ENCODE measurements around the gene ZBTB46.

The ZBTB46 gene

DNA sequence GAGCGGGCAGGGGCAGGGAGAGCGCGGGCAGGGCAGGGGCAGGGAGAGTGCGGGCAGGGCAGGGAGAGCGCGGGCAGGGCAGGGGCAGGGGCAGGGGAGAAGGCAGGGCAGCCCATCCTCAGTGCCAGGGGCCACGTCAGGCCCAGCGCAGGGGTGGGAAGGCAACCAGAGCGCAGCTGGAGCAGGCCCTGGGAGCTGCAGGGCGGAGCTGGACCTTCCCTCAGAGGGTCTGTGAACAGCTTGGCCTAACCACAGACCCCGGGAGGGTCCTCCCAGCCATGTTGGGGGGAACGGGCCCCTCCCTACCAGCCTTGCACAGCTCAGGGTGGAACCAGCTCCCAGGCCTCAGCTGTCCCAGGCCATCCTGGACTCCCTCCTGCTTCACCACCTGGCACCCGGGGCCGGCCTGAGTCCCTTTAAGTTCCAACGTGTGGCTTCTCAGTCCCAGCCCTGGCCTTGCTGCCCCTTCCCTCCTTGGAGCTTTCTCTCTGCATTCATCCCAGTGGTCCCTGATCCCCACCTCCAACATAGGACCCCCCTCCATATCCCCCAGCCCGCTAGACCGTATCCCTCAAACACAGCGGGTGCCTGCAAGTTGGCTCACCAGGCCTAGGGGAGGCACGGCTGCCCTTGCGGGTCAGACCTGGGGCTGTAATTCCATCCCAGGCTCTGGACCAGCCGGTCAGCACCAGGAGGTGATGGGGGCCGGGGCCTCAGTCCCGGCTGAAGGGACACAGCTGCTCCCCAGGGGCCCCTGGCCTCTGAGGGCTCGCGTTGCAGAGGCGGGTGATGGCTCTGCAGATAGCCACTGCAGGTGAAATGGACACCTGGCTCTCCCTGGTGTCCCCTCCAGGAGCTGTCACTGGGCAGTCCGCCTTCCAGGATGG, 5.6 kb upstream of the ZBTB46 start:
- DNase-seq: no peak

DNA sequence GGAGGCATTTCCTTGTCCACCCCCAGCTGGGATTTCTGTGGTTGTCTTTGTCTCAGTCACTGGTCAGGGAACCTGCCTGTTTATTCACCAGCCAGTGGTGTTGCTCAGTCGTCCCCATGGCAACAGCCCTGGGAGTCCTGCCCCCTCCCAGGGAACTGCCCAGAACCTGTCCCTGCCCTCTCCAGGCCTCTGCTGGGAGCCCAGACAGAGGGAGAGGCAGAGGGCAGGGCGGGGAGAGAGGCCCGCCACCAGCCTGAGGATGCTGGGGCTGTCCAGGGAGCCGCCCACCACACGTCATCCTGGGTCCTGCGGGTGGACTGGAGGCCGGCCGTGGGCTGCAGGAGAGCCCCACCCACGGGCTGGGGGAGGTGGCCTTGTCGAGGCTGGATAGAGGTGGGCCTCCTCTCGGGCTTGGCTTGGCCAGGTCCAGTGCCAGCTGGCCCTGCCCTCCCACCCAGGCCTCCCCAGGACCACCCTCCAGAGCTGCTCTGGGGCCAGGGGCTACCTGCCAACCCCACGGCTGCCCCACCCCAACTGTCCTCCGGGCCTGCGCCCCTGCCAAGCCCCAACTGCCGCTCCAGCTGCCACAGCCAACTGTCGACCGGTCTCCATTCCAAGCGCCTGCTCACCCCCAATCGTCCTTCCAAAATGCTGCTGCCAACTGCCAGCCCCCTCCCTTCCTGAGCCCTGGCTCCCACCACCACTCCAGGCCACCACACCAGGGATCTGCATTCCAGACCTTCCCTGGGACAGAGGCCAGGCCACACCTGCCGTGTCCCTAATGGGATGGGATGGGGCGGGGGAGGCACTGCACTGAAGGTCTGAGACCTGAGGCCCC, 4.2 kb upstream of the ZBTB46 start:
- no peak for DNase-seq

DNA sequence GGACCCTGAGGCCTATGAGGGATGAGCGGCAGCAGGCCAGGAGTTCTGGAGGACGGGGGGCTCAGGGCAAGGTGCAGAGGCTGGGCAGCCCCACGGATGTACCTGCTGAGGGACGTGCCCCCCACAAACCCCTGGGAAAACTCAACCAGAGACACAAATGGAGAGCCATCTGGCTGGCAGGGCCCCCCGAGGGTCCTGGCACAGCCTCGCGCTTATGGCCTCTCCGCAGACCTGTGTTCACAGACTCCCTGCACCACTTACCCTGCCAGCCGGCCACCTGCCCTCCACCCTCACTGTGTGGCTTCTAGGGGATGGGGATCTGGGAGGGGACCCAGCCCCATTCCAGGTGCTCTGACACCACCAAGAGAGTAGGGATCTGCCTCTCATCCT, 3.4 kb upstream of the ZBTB46 start:
- DNase-seq: no peak

DNA sequence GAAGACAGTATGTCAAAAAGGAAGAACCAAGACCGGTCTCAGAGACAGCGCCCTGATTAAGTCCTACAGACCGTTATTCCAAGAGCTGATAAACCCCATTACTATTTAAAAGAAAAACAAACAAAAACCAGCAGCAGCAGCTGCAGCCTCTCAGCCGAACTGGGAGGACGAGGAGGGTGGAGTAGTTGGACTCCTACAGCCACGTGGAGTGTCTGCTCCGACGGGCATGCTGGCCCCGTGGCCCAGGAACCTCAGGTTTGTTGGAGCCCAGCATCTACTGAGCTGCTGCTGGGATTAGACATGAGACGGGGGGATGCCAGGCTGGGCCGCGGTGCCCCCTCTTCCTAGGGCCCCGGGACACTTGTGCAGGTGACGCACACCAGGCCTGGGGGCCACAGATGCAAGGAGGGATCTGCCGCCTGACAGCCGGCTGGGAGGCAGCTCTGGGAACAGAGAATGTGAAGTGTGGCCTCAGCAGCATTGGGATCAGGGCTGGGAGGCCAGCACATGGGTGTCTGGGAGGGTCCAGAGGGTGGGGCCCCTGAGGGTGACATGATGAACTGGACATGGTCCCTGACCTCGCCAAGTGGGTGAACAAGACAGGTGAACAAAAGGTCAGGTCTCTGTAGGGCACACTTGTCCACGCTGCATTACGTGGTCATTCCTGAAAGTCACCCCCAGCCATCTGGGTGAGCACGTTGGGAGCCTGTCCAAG, 2.9 kb upstream of the ZBTB46 start:
- DNase-seq: no peak

DNA sequence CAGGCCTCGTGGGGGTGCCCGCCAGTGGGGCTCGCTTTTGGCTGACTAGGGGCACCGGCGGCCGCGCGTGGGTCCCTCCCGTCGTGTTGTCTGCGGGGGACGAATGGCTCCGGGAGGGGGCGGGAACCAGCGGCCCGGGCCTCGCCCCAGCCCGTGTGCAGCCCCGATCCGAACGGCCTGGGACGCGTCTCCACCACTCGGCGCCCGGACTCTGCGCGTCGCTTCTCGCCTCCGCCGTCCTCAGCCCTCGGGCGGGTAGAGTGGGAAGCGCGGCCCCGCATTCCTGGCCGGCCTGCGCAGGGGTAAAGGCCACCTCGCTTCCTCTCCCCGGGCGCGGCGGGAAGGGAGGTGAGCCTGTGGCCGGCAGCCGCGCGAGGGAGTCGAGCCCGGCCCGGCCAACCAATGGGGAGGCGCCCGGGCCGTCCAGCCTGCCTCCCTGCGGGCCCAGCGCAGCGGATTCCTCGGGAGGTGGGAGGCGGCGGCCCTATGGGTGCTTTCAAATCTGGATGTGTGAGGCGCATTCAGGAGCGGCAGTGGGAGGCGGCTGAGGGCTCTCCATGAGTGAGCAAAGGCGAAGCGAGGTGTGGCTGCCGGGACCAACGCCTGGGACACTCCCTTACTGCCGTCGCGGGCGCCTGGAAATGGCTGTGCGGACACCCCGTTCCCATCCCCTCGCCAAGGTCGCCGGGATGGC, 1.1 kb upstream of the ZBTB46 start:
- no peak for DNase-seq

DNA sequence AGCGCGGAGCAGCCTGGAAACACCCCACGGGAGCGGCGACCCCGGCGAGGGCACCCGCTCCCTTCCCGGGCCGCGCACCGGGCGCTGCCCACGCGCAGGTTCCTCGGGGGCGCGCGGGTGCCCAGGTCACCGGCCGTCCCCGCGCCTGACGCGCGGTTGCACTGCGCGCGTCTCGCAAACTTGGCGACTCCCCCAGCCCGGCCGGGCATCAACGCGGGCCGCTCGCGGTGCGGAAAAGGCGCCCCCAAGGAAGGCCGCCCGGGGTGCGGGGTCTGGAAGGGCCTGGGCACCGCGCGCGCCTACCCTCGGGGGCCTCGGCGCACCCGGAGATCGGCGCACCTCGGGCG, 555 bp upstream of the ZBTB46 start:
- no peak for DNase-seq

DNA sequence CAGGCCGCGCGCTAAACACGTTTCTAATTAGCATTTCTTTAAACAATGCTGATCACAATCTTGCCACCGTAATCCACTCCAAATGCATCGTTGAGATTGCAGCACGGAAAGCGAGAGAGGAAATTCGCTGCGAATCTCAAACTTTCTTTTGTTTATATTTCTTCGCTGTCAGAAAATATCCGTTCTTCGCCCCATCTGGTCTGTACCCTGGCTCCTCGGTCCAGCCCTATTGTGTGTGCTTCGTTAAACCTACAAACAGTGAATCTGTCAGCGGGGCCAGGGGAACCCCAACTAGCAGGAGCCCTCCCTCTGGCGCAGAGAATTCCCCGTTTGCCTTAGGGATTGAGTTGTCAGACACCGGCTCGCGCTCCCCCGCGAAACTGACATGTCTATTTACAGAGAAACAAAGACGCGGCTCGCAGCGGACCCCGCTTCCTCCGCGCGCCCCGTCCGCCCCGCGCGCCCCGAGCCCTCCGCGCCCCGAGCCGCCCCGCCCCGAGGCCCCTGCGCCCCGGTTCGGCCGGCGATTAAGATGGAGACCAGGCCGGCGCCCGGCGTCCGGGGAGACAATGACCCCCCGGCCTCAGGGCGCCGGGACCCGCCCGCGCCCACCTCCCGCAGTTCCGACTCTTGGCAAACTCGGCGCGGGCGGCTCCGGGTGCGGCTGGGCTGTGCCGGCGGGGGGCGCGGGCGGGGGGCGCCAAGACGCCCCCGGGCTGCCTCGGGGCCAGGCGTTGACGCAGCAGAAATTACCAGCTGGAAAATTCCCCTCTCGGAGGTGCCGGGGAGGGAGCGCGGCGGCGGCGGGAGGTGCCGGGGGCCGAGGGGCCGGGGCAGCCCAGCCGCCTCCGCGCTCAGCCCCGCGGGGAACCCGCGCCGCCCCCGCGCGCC, 874 bp downstream of the ZBTB46 start:
- DNase-seq: no peak

DNA sequence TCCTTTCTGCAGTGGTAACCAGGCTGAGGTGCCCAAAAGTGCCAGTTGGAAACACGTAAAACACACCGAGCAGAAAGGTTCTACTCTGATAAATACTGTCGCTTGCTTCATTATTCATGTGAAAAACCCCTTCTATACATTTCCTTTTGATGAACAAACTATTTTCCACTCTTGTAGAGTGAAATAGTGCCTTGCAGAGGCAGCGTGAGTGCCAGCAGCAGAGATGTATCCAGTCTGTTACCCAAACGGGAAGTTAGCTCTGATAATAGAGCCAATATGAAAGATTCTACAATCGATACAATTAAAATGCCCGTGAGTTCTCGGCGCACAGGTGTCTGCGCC, 1.5 kb downstream of the ZBTB46 start:
- no peak for DNase-seq

DNA sequence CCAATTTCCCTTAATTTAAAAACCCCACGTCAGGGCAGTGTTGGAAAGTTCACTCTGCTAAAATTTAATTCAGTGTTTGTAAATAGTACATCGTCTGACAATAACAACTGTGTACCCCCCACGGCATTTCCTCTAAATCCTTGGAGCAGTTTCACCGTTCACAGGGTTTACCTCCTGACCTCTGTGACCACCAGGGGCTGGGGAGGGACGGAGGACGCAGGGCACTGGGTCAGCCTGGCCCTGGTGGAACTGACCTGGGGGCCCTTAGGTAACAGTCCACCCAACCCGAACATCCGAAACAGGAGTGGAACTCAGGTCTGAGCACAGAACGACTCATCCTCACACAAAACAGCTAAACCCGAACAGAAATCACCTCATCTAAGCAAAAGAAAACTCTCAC, 2.1 kb downstream of the ZBTB46 start:
- DNase-seq: no peak

DNA sequence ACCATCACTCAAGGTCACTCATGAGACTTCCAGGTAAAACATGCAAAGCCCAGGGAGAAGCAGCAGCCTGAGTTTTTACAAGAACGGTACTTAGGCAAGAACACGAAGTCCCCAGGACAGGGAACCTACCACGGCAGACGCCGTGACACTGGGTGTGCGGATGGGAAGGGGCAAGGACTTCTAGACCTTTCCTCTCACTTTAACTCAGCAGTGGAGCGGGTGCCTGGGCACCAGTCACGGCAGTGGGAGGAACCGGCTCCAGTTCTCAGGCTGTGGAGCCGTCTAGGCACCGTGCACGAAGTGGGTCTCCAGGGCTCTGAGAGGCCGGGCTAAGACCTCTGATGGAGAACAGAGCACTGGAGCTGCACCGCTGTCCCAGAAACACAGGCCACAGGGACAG, 2.5 kb downstream of the ZBTB46 start:
- no peak for DNase-seq

DNA sequence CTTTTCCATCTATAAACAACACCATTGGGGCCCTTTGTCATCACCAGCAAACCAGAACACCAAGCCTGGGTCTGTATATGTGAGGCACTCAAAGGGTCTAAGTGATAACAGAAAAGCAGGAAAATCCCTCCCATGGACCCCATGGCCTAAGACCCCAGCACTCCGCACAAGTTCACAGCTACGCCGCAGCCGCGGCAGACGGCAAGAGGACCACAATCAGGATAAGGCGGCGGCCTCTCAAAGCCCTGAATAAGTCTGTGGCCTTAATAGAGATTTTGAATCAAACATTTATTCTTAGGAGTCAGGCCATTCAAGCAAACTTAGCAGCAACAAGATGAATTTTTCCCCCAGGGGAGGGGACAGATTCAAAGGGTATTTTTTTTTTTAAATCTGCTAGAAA, 2.9 kb downstream of the ZBTB46 start:
- no peak for DNase-seq

DNA sequence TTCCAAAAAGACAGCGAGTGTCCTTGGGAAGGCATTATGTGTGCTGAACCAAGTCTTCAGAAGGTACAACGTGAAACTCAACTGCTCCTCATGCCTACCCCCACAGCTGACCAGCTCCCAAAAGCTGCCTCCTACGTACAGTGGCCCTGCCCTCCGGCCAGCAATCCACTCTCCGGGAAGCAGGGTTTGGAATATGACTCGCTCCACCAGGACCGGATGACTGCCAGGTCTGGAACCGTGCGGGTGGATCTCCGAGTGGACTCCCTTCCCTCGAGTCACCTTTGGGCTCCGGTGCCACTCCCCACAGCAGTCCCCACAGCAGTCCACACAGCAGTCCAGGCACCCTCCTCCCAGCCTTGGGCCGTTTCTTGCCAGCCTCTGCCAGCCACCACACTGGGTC, 4.3 kb downstream of the ZBTB46 start:
- no peak for DNase-seq

DNA sequence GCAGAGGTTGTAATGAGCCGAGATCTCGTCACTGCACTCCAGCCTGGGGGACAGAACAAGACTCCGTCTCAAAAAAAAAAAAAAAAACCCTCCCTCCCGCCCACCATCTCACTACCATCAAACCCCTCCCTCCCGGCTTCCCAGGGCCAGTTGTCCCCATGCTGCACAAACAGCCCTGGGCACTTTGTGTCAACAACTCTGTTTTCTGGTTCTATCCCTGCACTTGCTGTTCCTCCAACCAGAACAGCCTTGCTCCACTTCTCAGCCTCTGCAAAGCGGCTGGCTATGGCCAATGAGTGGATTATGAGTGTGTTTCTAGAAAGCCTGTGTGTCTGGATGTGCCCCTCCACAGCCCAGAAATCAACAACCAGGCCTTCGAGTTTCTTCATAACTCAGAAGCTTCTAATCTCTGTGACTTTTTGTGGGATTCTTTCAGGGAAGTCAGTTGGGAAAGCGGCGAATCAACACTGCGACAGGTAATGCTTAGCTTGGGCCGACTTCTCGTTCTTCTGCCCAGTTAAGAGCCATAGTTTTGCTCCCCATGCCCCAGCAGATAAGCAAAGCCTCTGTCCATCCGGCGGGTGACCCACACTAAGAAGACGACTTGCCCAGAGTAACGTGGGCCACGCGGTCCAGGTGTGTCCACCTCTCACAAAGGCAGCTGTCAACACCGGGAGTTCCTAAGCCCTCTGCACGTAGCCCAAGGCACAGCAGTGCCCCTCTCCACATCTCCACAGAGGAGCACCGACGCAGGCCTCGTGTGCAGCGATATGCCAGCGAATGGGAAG, 5.5 kb downstream of the ZBTB46 start:
- no peak for DNase-seq

DNA sequence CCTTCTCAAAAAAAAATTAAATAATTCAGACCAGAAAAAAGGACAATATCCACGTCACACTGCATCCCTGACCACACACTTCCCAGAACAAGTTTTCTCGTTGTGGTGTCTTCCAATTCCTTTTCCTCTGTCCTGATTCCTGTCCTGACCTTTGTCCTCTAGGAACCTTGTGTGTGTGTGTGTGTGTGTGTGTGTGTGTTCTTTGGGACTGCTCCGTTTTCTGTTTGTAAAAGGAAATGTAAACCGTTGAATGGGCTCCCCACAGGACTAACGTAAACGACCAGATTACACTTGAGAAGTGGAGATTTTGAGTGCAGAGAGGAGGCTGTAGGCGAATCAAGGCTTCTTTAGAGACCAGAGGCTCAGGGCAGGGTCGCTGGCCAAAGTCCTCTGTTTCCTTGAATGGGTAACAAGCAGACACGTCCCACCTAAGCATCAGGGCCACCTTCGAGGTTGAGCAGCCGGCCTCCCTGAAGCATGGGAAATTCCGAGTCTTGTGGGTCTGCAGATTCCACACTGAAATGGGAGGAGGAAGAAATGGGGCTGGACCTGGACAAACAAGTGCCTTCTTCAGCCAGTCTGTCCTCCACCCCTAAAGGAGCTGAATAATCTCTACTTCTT, 7.3 kb downstream of the ZBTB46 start:
- no peak for DNase-seq

DNA sequence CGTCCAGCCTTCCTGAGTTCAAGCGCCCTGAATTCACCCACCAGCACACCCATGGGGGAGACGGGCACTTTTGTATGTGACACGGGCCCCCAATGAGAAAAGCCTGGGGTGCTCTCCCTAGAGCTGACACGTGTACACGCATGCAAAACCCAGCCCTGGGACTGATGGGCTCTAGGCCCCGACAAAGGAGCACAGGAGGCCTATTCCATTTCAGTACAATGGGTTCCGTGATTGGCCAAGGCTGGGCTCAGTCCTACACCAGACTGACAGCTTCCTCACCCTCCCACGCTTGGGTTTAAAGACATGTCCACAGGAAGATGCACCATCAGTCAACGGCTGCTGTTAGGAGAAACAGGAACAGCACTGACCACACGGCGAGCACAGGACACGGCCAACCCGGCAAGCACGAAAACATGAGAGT, 8.8 kb downstream of the ZBTB46 start:
- DNase-seq: no peak

DNA sequence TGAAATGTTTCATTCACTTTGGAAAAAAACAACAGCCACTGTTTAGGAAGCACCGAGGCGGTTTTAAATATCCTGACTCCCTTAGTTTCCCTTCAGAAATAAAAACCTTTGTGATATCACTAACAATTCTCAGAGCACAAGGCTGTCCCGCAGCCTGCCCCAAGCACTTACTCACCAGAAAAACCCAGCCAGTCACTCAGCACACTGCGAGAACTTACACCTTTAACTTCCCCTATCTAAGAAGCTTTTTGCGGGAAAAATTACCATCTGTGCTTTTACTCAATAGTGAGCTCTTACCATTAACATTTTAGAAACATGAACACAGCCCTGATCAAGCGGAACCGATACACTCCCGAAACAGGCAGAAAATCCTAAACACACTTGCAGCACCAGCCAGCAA, 9.3 kb downstream of the ZBTB46 start:
- DNase-seq: no peak

DNA sequence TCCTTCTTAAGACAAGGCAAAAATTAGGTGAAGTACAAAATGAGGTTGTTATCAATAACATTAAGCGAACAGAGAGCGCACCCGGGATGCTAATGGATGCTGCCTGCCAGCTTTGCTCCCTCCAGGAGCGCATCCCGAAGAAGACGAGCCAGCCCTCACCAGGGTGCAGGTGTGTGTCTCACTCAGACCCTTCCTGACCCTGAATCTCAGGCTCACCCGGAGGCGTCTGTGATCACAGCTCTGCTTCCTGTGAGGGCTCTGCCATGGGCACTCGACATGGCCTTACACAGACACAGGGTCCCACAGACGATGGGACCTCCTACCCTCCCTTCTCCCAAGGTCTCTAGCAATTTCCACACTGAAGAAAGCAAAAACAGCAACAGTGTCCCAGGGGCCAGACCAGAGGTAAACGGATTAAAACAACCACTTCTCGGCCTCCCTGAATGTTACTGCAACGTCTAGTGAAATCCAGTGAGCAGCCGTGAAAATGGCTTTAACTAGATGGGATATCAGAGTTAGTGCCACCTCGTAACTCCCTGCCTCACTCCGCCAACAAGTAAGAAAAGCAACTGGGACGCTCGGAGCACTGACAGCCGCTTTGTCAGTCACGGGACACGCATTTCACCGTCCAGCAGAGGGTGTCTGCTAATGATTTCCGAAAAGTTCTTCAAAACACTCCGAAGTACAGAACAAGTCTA, 11.7 kb downstream of the ZBTB46 start:
- no peak for DNase-seq

DNA sequence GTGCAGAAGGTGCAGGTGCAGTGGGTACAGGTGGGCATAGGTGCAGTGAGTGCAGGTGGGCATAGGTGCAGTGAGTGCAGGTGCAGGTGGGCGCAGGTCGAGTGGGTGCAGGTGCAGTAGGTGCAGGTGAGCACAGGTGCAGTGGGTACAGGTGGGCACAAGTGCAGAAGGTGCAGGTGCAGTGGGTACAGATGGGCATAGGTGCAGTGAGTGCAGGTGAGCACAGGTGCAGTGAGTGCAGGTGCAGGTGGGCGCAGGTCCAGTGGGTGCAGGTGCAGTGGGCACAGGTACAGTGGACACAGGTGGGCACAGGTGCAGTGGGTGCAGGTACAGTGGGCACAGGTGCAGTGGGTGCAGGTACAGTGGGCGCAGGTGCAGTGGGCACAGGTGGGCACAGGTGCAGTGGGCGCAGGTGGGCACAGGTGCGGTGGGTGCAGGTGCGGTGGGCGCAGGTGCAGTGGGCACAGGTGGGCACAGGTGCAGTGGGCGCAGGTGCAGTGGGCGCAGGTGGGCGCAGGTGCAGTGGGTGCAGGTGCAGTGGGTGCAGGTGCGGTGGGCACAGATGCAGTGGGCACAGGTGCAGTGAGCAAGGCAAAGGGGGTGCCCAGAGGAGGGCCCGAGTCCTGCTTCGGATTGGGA, 15.3 kb downstream of the ZBTB46 start:
- DNase-seq: no peak

DNA sequence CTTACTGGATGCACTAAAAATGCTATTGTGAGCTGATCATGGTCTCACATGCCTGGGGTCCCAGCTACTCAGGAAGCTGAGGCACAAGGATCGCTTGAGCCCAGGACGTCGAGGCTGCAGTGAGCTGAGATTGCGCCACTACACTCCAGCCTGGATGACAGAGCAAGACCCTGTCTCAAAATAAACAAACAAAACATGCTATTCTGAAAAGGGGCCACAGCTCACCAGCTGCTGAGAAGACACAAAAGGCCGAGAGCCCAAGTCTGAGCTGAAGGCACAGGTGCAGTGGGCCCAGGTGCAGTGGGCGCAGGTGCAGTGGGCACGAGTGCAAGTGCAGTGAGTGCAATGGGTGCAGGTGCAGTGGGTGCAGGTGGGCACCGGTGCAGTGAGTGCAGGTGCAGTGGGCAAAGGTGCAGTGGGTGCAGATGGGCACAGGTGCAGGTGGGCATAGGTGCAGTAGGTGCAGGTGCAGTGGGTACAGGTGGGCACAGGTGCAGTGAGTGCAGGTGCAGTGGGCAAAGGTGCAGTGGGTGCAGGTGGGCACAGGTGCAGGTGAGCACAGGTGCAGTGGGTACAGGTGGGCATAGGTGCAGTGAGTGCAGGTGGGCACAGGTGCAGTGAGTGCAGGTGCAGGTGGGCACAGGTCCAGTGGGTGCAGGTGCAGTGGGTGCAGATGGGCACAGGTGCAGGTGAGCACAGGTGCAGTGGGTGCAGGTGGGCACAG, 16.0 kb downstream of the ZBTB46 start:
- no peak for DNase-seq

Data from activated CD8-positive, alpha-beta memory T cell treated with anti-CD3 and anti-CD28 coated beads, Interleukin-2, amount 50 U/mL, for 4 hours (primary cell).